PC-3 (cell line): ENCODE results near the gene C16orf54.

Experiments
- EZH2 ChIP-seq: fragments of 300-600 bp; sonication (generic); IDR thresholded peaks from one replicate; pipeline ENCODE4 v1.6.1; 2017; ENCODE audit warnings: antibody characterized with exemption, mild to moderate bottlenecking, low read length; ENCODE audit not compliant: unreplicated experiment
- EZH2phosphoT487 ChIP-seq: fragments of 300-600 bp; sonication (generic); IDR thresholded peaks from 2 replicates; pipeline ENCODE4 v1.6.1; 2018; ENCODE audit warnings: mild to moderate bottlenecking, antibody characterized with exemption, low read length, borderline replicate concordance
- TF ChIP-seq, protein P1 (sequence below): fragments of 300-600 bp; sonication (generic); conservative IDR thresholded peaks from 2 replicates; pipeline ENCODE4 v1.5.1; 2017; ENCODE audit warnings: antibody characterized with exemption, low read depth, mild to moderate bottlenecking, low read length

- TF ChIP-seq, protein P1, sequence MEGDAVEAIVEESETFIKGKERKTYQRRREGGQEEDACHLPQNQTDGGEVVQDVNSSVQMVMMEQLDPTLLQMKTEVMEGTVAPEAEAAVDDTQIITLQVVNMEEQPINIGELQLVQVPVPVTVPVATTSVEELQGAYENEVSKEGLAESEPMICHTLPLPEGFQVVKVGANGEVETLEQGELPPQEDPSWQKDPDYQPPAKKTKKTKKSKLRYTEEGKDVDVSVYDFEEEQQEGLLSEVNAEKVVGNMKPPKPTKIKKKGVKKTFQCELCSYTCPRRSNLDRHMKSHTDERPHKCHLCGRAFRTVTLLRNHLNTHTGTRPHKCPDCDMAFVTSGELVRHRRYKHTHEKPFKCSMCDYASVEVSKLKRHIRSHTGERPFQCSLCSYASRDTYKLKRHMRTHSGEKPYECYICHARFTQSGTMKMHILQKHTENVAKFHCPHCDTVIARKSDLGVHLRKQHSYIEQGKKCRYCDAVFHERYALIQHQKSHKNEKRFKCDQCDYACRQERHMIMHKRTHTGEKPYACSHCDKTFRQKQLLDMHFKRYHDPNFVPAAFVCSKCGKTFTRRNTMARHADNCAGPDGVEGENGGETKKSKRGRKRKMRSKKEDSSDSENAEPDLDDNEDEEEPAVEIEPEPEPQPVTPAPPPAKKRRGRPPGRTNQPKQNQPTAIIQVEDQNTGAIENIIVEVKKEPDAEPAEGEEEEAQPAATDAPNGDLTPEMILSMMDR: no peak
- TF ChIP-seq EZH2 (no peak), EZH2phosphoT487 (no peak)
Measured at GRCh38 chr16:29727452-29727851, 18.3 kb downstream of the C16orf54 start.
